Glutamatergic neuron (in vitro differentiated cells): Measurements from ENCODE around the gene TMEM11. TPM values are rescaled to one million over a fixed set of nuclear protein-coding genes. Genes with fewer than 3 reads are reported as not detected.

Experiments used
- DNase-seq: peaks from one replicate; pipeline ENCODE4 v3.0.0; 2022
- H3K27ac Mint-ChIP-seq: one replicate; pipeline ENCODE4 v1.8.0; 2020; ENCODE audit warnings: mild to moderate bottlenecking, mixed read lengths, inconsistent platforms; ENCODE audit not compliant: unreplicated experiment
- H3K27me3 Mint-ChIP-seq: one replicate; pipeline ENCODE4 v1.8.0; 2020; ENCODE audit warnings: mild to moderate bottlenecking, moderate library complexity, mixed read lengths, inconsistent platforms; ENCODE audit not compliant: unreplicated experiment
- H3K36me3 Mint-ChIP-seq: one replicate; pipeline ENCODE4 v1.8.0; 2020; ENCODE audit warnings: mild to moderate bottlenecking, mixed read lengths, inconsistent platforms; ENCODE audit not compliant: unreplicated experiment
- H3K4me1 Mint-ChIP-seq: one replicate; pipeline ENCODE4 v1.8.0; 2020; ENCODE audit warnings: mild to moderate bottlenecking, low read depth, mixed read lengths, inconsistent platforms; ENCODE audit not compliant: unreplicated experiment
- H3K4me3 Mint-ChIP-seq: one replicate; pipeline ENCODE4 v1.8.0; 2020; ENCODE audit warnings: mild to moderate bottlenecking, mixed read lengths, inconsistent platforms; ENCODE audit not compliant: unreplicated experiment
- H3K9me3 Mint-ChIP-seq: one replicate; pipeline ENCODE4 v1.8.0; 2020; ENCODE audit warnings: mild to moderate bottlenecking, moderate library complexity, mixed read lengths, inconsistent platforms; ENCODE audit not compliant: unreplicated experiment
- total RNA-seq: library from RNA; stranded (reverse); fragmentation: NEBNext Ultra II Directional; extraction: Animal tissue kit (Norgen Biotek cat#: 25700); gene quantifications from one replicate; pipeline ENCODE4 v1.2.1, GENCODE V29; 2021; ENCODE audit not compliant: unreplicated experiment
- TF ChIP-seq, protein P1 (sequence below): fragments of 200-600 bp; sonication (generic); IDR thresholded peaks from one replicate; pipeline ENCODE4 v1.5.0; 2021; ENCODE audit not compliant: partially characterized antibody, unreplicated experiment

TMEM11 gene
- total RNA-seq, 1 donor from 2014 or later, result 26.0 TPM

DNA sequence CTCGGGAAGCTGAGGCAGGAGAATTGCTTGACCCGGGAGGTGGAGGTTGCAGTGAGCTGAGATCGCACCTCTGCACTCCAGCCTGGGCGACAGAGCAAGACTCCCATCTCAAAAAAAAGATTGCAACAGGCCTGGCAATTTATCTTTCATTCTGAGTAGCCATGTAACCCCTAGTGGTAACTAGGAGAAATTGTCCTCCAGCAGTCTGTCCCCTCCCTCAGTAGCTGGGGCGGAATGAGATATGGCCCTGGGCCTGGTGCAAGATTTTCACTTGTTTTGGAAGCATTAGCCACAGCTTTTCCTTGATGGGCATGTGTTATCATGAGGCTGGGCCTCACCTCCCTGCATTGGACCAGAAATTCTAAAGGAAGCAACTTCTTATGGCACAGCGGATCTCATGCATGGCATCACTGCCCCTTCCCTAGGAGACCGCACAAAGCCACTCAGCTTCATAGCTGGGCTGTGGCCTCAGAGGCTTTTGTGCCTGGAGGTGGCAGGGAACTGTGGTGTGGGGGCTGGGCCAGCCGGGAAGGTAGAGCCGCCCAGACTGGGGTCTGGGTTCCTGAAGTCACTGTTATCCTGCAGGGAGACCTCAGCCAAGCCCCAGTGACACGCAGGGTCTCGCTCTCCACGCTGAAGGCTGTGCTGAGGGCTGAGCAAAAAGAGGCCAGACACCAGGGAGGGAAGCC, 25.9 kb upstream of the TMEM11 start:
- Mint-ChIP-seq H3K4me3 (no peak overlapping the region), H3K27ac (peak overlapping the region; percentile 38), H3K4me1 (peaks cover 23% of the 10 kb centered on the region), H3K36me3 (peaks cover 4% of the 10 kb centered on the region), H3K27me3 (peaks cover 13% of the 10 kb centered on the region), H3K9me3 (peaks cover 8% of the 10 kb centered on the region)
- TF ChIP-seq, protein P1, sequence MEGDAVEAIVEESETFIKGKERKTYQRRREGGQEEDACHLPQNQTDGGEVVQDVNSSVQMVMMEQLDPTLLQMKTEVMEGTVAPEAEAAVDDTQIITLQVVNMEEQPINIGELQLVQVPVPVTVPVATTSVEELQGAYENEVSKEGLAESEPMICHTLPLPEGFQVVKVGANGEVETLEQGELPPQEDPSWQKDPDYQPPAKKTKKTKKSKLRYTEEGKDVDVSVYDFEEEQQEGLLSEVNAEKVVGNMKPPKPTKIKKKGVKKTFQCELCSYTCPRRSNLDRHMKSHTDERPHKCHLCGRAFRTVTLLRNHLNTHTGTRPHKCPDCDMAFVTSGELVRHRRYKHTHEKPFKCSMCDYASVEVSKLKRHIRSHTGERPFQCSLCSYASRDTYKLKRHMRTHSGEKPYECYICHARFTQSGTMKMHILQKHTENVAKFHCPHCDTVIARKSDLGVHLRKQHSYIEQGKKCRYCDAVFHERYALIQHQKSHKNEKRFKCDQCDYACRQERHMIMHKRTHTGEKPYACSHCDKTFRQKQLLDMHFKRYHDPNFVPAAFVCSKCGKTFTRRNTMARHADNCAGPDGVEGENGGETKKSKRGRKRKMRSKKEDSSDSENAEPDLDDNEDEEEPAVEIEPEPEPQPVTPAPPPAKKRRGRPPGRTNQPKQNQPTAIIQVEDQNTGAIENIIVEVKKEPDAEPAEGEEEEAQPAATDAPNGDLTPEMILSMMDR, result peak; percentile 81
- no peak for DNase-seq

DNA sequence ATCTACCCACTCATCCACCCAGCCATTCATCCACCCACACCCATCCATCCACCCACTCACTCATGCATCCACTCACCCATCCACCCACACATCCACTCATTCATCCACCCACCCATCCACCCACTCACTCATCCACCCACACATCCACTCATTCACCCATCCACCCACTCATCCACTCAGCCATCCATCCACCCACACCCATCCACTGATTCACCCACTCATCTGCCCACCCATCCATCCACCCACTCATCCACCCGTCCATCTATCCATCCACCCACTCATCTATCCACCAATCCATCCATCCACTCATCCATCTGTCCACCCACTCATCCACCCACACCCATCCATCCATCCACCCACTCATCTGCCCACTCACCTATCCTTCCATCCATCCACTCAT, 22.0 kb upstream of the TMEM11 start:
- peaks cover 26% of the 10 kb centered on the region for H3K4me1 Mint-ChIP-seq
- H3K4me3 Mint-ChIP-seq, result no peak overlapping the region
- no peak for DNase-seq
- H3K9me3 Mint-ChIP-seq, result peaks cover 20% of the 10 kb centered on the region
- TF ChIP-seq, protein P1, result no peak
- peaks cover 11% of the 10 kb centered on the region for H3K27me3 Mint-ChIP-seq
- H3K36me3 Mint-ChIP-seq, result peaks cover 23% of the 10 kb centered on the region
- H3K27ac Mint-ChIP-seq, result no peak overlapping the region

- Mint-ChIP-seq H3K36me3 (peaks cover 23% of the 10 kb centered on the region), H3K9me3 (peaks cover 20% of the 10 kb centered on the region), H3K27me3 (peaks cover 7% of the 10 kb centered on the region), H3K4me1 (peaks cover 13% of the 10 kb centered on the region), H3K4me3 (peak overlapping the region; percentile 18), H3K27ac (peak overlapping the region; percentile 52)
- TF ChIP-seq, protein P1, result no peak
- DNase-seq, result no peak
Observed at GRCh38 chr17:21233581-21234347, 19.8 kb upstream of the TMEM11 start.

DNA sequence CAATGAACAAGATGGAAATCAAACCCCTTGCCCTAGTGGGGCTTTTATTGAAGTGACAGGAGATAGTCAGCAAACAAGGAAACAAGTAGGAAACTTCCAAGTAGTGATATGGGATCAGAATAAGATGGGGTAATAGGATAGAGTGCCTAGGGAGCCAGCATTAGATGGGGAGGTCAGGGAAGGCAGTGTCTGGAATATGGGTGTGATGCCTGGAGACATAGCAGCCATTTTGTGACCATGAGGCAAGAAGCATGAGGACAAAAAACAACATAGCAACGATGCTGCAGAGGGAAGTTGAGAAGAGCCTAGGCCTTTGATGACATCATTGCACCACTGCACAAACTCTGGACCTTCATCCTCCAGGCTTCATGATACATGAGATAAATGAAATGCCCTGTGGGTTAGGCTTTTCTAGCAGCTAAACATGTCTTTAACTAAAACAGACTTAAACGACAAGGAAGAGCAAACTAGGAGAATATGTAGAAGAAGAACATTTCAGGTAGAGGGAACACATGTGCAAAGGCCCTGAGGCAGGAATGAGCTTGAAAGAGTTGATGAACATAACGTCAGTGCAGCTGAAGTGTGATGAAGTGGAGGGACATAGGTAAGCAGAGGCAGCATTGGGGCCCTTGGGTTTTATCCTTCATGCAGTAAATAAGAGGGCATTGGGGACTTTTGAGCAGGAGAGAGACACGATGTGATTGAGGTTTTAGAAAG, 18.2 kb upstream of the TMEM11 start:
- no peak overlapping the region for H3K4me3 Mint-ChIP-seq
- TF ChIP-seq, protein P1, result no peak
- H3K4me1 Mint-ChIP-seq, result peaks cover 13% of the 10 kb centered on the region
- peaks cover 5% of the 10 kb centered on the region for H3K27me3 Mint-ChIP-seq
- H3K36me3 Mint-ChIP-seq, result peaks cover 19% of the 10 kb centered on the region
- DNase-seq, result no peak
- no peak overlapping the region for H3K27ac Mint-ChIP-seq
- H3K9me3 Mint-ChIP-seq, result peaks cover 22% of the 10 kb centered on the region
